Neural progenitor cell (in vitro differentiated cells): Measurements from ENCODE around the gene SPIN4. TPM values are rescaled to one million over a fixed set of nuclear protein-coding genes. Genes with fewer than 3 reads are reported as not detected.
"Not testable (repeated sequence)": the region's sequence is repeated elsewhere in the genome, so short reads cannot be mapped to it uniquely, and the experiment has no call there.

Experiments
- DNase-seq: peaks from one replicate; pipeline ENCODE4 v3.0.0-alpha.2; 2016; ENCODE audit warnings: low spot score
- H2AFZ ChIP-seq: fragments of 200-600 bp; sonication (generic); replicated peaks from 2 replicates; pipeline ENCODE4 v1.6.1; 2016; ENCODE audit warnings: antibody characterized with exemption
- H3F3A ChIP-seq: fragments of 200-600 bp; sonication (generic); 2 replicates; pipeline ENCODE4 v1.6.1; 2016; ENCODE audit warnings: antibody characterized with exemption, low read depth
- H3K27ac ChIP-seq: fragments of 200-600 bp; sonication (generic); 2 replicates; pipeline ENCODE4 v1.5.1; 2016; ENCODE audit warnings: mild to moderate bottlenecking
- H3K27me3 ChIP-seq: fragments of 200-600 bp; sonication (generic); 2 replicates; pipeline ENCODE4 v1.6.1; 2016; ENCODE audit warnings: mild to moderate bottlenecking, moderate library complexity
- H3K36me3 ChIP-seq: fragments of 200-600 bp; sonication (generic); 2 replicates; pipeline ENCODE4 v1.5.1; 2016
- H3K4me1 ChIP-seq: fragments of 200-600 bp; sonication (generic); 2 replicates; pipeline ENCODE4 v1.6.1; 2016; ENCODE audit warnings: mixed run types
- H3K4me2 ChIP-seq: fragments of 200-600 bp; sonication (generic); 2 replicates; pipeline ENCODE4 v1.6.1; 2016
- H3K4me3 ChIP-seq: fragments of 200-600 bp; sonication (generic); 2 replicates; pipeline ENCODE4 v1.5.1; 2016
- H3K79me2 ChIP-seq: fragments of 200-600 bp; sonication (generic); 2 replicates; pipeline ENCODE4 v1.6.1; 2016; ENCODE audit warnings: low read depth
- H3K9ac ChIP-seq: fragments of 200-600 bp; sonication (generic); 2 replicates; pipeline ENCODE4 v1.6.1; 2016
- H3K9me3 ChIP-seq: fragments of 200-600 bp; sonication (generic); 2 replicates; pipeline ENCODE4 v1.5.1; 2016; ENCODE audit warnings: low read depth
- H4K20me1 ChIP-seq: fragments of 200-600 bp; sonication (generic); 2 replicates; pipeline ENCODE4 v1.6.1; 2016; ENCODE audit warnings: low read depth
- H3K27ac Mint-ChIP-seq: 3 replicates; pipeline ENCODE4 v1.8.0; 2021; ENCODE audit warnings: mixed read lengths
- H3K27me3 Mint-ChIP-seq: 2 replicates; pipeline ENCODE4 v1.8.0; 2022; ENCODE audit warnings: low read depth, mild to moderate bottlenecking, inconsistent platforms, moderate library complexity, mixed read lengths; ENCODE audit not compliant: insufficient read depth
- H3K36me3 Mint-ChIP-seq: 3 replicates; pipeline ENCODE4 v1.8.0; 2021; ENCODE audit warnings: mixed read lengths
- H3K4me1 Mint-ChIP-seq: 3 replicates; pipeline ENCODE4 v1.8.0; 2021; ENCODE audit warnings: mixed read lengths
- H3K4me3 Mint-ChIP-seq: 3 replicates; pipeline ENCODE4 v1.8.0; 2021; ENCODE audit warnings: mild to moderate bottlenecking, moderate library complexity, mixed read lengths
- H3K9me3 Mint-ChIP-seq: 3 replicates; pipeline ENCODE4 v1.8.0; 2020; ENCODE audit warnings: mixed read lengths
- CTCF ChIP-seq: fragments of 200-600 bp; sonication (generic); IDR thresholded peaks from 2 replicates; pipeline ENCODE4 v1.5.1; 2017; ENCODE audit warnings: antibody characterized with exemption, mild to moderate bottlenecking
- EZH2 ChIP-seq: fragments of 200-600 bp; sonication (generic); IDR thresholded peaks from 2 replicates; pipeline ENCODE4 v1.6.1; 2017; ENCODE audit warnings: antibody characterized with exemption, mild to moderate bottlenecking, moderate library complexity
- EZH2phosphoT487 ChIP-seq: fragments of 200-600 bp; sonication (generic); IDR thresholded peaks from 2 replicates; pipeline ENCODE4 v1.6.1; 2017; ENCODE audit warnings: antibody characterized with exemption
- total RNA-seq: library from RNA; depleted of rRNA; stranded (reverse); fragments of >200 nt; gene quantifications from 2 replicates; pipeline ENCODE4 v1.2.3, GENCODE V29; 2015; ENCODE audit warnings: low replicate concordance

SPIN4 gene
- total RNA-seq, 1 donor from 2014 or later = 14.6 TPM

GRCh38 chrX:63387411-63387810 is 36.3 kb upstream of the SPIN4 start:
- Histone ChIP-seq H3K9me3 (no peaks in the 10 kb centered on the region), H3K4me1 (peaks cover 3% of the 10 kb centered on the region), H3K27me3 (no peaks in the 10 kb centered on the region), H2AFZ (no peak overlapping the region), H4K20me1 (no peaks in the 10 kb centered on the region), H3K36me3 (no peaks in the 10 kb centered on the region), H3K4me2 (no peak overlapping the region), H3K9ac (no peak overlapping the region), H3K27ac (no peak overlapping the region), H3K4me3 (no peak overlapping the region), H3K79me2 (no peaks in the 10 kb centered on the region), H3F3A (no peaks in the 10 kb centered on the region)
- no peak for DNase-seq
- Mint-ChIP-seq H3K27me3 (no peaks in the 10 kb centered on the region), H3K9me3 (peaks cover 5% of the 10 kb centered on the region), H3K27ac (no peak overlapping the region), H3K36me3 (no peaks in the 10 kb centered on the region), H3K4me1 (no peaks in the 10 kb centered on the region), H3K4me3 (no peak overlapping the region)
- TF ChIP-seq EZH2phosphoT487 (no peak), EZH2 (no peak), CTCF (no peak)

GRCh38 chrX:63384263-63384662 is 33.1 kb upstream of the SPIN4 start:
- H3K79me2 ChIP-seq, H4K20me1 ChIP-seq, H3K4me3 ChIP-seq, H3K27ac Mint-ChIP-seq, H3K4me3 Mint-ChIP-seq, DNase-seq, H3K27me3 Mint-ChIP-seq, H3K9me3 Mint-ChIP-seq, H2AFZ ChIP-seq, H3K4me1 ChIP-seq, H3K27ac ChIP-seq, H3K36me3 Mint-ChIP-seq, H3K9me3 ChIP-seq, H3K36me3 ChIP-seq, H3K9ac ChIP-seq, H3K4me2 ChIP-seq, H3F3A ChIP-seq, H3K27me3 ChIP-seq, H3K4me1 Mint-ChIP-seq: not testable (repeated sequence)

- H3K9me3 ChIP-seq = not testable (repeated sequence)
These were observed 21.9 kb upstream of the SPIN4 start for GRCh38 chrX:63373012-63373411.

GRCh38 chrX:63367699-63368098 is 16.6 kb upstream of the SPIN4 start:
- H3K36me3 Mint-ChIP-seq, H3K79me2 ChIP-seq, H3K4me1 Mint-ChIP-seq, H3K36me3 ChIP-seq, H3K4me3 Mint-ChIP-seq, H3K4me2 ChIP-seq, H4K20me1 ChIP-seq, DNase-seq, H3K27ac Mint-ChIP-seq, H3K4me1 ChIP-seq, H3K9ac ChIP-seq, H3K4me3 ChIP-seq, H3K27me3 ChIP-seq, H3K27me3 Mint-ChIP-seq, H3K9me3 ChIP-seq, H2AFZ ChIP-seq, H3K27ac ChIP-seq, H3F3A ChIP-seq: not testable (repeated sequence)
- H3K9me3 Mint-ChIP-seq = peaks cover 27% of the 10 kb centered on the region

More at GRCh38 chrX:63373012-63373411, 21.9 kb upstream of the SPIN4 start:
- not testable (repeated sequence) for H3K27ac ChIP-seq, H3K27ac Mint-ChIP-seq, H3K27me3 Mint-ChIP-seq, H3K79me2 ChIP-seq, H3K4me3 ChIP-seq, H3K4me1 ChIP-seq, H3K4me3 Mint-ChIP-seq, H3K27me3 ChIP-seq, H4K20me1 ChIP-seq, H3K36me3 ChIP-seq, H3K4me1 Mint-ChIP-seq, DNase-seq, H3K36me3 Mint-ChIP-seq, H2AFZ ChIP-seq, H3F3A ChIP-seq, H3K4me2 ChIP-seq, H3K9ac ChIP-seq
- peaks cover 13% of the 10 kb centered on the region for H3K9me3 Mint-ChIP-seq

GRCh38 chrX:63363788-63364187 is 12.7 kb upstream of the SPIN4 start:
- Mint-ChIP-seq H3K27me3 (no peaks in the 10 kb centered on the region), H3K36me3 (no peaks in the 10 kb centered on the region), H3K4me3 (no peak overlapping the region), H3K9me3 (peaks cover 20% of the 10 kb centered on the region), H3K27ac (no peak overlapping the region), H3K4me1 (no peaks in the 10 kb centered on the region)
- H4K20me1 ChIP-seq = no peaks in the 10 kb centered on the region
- no peak overlapping the region for H3K9ac ChIP-seq
- H3K9me3 ChIP-seq = peaks cover 7% of the 10 kb centered on the region
- H3K4me3 ChIP-seq = no peak overlapping the region
- H2AFZ ChIP-seq = no peak overlapping the region
- no peaks in the 10 kb centered on the region for H3F3A ChIP-seq
- no peaks in the 10 kb centered on the region for H3K79me2 ChIP-seq
- H3K4me1 ChIP-seq = no peaks in the 10 kb centered on the region
- no peak for DNase-seq
- H3K4me2 ChIP-seq = no peak overlapping the region
- no peaks in the 10 kb centered on the region for H3K27me3 ChIP-seq
- no peak for TF ChIP-seq CTCF
- no peak for TF ChIP-seq EZH2phosphoT487
- H3K27ac ChIP-seq = no peak overlapping the region
- H3K36me3 ChIP-seq = no peaks in the 10 kb centered on the region
